Measurements from ENCODE around the gene PAX4. TPM values are rescaled to one million over a fixed set of nuclear protein-coding genes. Genes with fewer than 3 reads are reported as not detected.
"Not testable (repeated sequence)": the region's sequence is repeated elsewhere in the genome, so short reads cannot be mapped to it uniquely, and the experiment has no call there.

Gene PAX4
- total RNA-seq, 2 donors from 2014 or later, result not detected

- H3K27ac ChIP-seq, result peak overlapping the region in 1 of 2 donors; percentile 4
- H3K36me3 ChIP-seq, result peaks cover 27% of the 10 kb centered on the region
- H3K4me3 ChIP-seq, result no peak overlapping the region
- no peaks in the 10 kb centered on the region for H3K9me3 ChIP-seq
- H3K4me1 ChIP-seq, result peaks cover 0 to 35% of the 10 kb centered on the region in 2 donors
- no peak for TF ChIP-seq CTCF (IDR thresholded peaks at IDR 0.05)
- no peaks in the 10 kb centered on the region for H3K27me3 ChIP-seq
- no peak for DNase-seq (ENCODE audit: low spot score)
These were observed 39.8 kb downstream of the PAX4 start for GRCh38 chr7:127578036-127578684.

- no peak overlapping the region for H3K27ac ChIP-seq
- no peak for DNase-seq (ENCODE audit: low spot score)
- H3K9me3 ChIP-seq, result no peaks in the 10 kb centered on the region
- H3K4me3 ChIP-seq, result no peak overlapping the region
- H3K4me1 ChIP-seq, result no peaks in the 10 kb centered on the region
- TF ChIP-seq CTCF (IDR thresholded peaks at IDR 0.05), result no peak
- no peaks in the 10 kb centered on the region for H3K36me3 ChIP-seq
- no peaks in the 10 kb centered on the region for H3K27me3 ChIP-seq
These were observed 46.0 kb downstream of the PAX4 start for GRCh38 chr7:127571741-127572505.

- not testable (repeated sequence) for H3K27ac ChIP-seq; DNase-seq (ENCODE audit: low spot score); H3K9me3 ChIP-seq; H3K27me3 ChIP-seq; H3K4me1 ChIP-seq; H3K4me3 ChIP-seq; H3K36me3 ChIP-seq
These were observed 49.9 kb downstream of the PAX4 start for GRCh38 chr7:127568034-127568433.

GRCh38 chr7:127566242-127566641, 51.7 kb downstream of the PAX4 start:
- Histone ChIP-seq H3K9me3 (no peaks in the 10 kb centered on the region), H3K27me3 (no peaks in the 10 kb centered on the region), H3K27ac (no peak overlapping the region), H3K4me3 (no peak overlapping the region), H3K36me3 (no peaks in the 10 kb centered on the region), H3K4me1 (no peaks in the 10 kb centered on the region)
- DNase-seq (ENCODE audit: low spot score), result no peak
- TF ChIP-seq CTCF (IDR thresholded peaks at IDR 0.05), result no peak

Other genes with a start within 250 kb of the PAX4 start
- 10 to 100 TPM; 23.3 to 24.9 TPM for gene ZNF800, start 225.4 kb downstream of the PAX4 start, total RNA-seq
- gene GCC1, start 32.5 kb downstream of the PAX4 start, total RNA-seq, result 10 to 100 TPM in 1 of 2 donors, 1 to 10 TPM in 1; 4.9 to 10.1 TPM
- 100 to 1,000 TPM; 127 to 146 TPM for gene ARF5, start 29.7 kb downstream of the PAX4 start, total RNA-seq
- gene FSCN3, start 24.4 kb downstream of the PAX4 start, total RNA-seq, result 1 to 10 TPM in 1 of 2 donors, not detected in 1; 2.6 TPM
- 10 to 100 TPM; 69.4 to 77.6 TPM for gene SND1, start 34.1 kb upstream of the PAX4 start, total RNA-seq